Activated effector memory CD4-positive, alpha-beta T cell treated with anti-CD3 and anti-CD28 coated beads, Interleukin-2, amount 50 U/mL, for 16 hours (primary cell): ENCODE data around the gene NMBR.
A peak's percentile ranks its signal among the peaks of the same experiment; 100 is the strongest.
"Not testable (repeated sequence)": the region's sequence is repeated elsewhere in the genome, so short reads cannot be mapped to it uniquely, and the experiment has no call there.

Experiments used
- DNase-seq: peaks from one replicate; pipeline ENCODE4 v3.0.0-alpha.2; 2020

NMBR gene

GRCh38 chr6:142146828-142147662, at the start of gene NMBR, which contains the start of gene VTA1:
Gene NMBR (minus strand): TSS chr6:142147122. CDS start chr6:142088658, 58,464 bp downstream.
Gene VTA1 (plus strand): TSS chr6:142147263. CDS start chr6:142147288, 25 bp downstream.
- DNase-seq: peak; percentile 99

- DNase-seq: no peak
Measured at GRCh38 chr6:142195862-142196541, 49.1 kb upstream of the NMBR start.

- DNase-seq: no peak
Measured at GRCh38 chr6:142193621-142194020, 46.7 kb upstream of the NMBR start.

- no peak for DNase-seq
Measured at GRCh38 chr6:142192343-142192742, 45.4 kb upstream of the NMBR start.

GRCh38 chr6:142189057-142189456, 42.1 kb upstream of the NMBR start:
- DNase-seq: no peak

GRCh38 chr6:142188341-142188740, 41.4 kb upstream of the NMBR start:
- DNase-seq: not testable (repeated sequence)

GRCh38 chr6:142187209-142187608, 40.3 kb upstream of the NMBR start:
- no peak for DNase-seq

GRCh38 chr6:142185641-142186040, 38.7 kb upstream of the NMBR start:
- no peak for DNase-seq

GRCh38 chr6:142184307-142184706, 37.4 kb upstream of the NMBR start:
- DNase-seq: no peak

- no peak for DNase-seq
Measured at GRCh38 chr6:142183351-142183750, 36.4 kb upstream of the NMBR start.

- DNase-seq: no peak
Measured at GRCh38 chr6:142182004-142182403, 35.1 kb upstream of the NMBR start.

- DNase-seq: no peak
Measured at GRCh38 chr6:142178129-142178528, 31.2 kb upstream of the NMBR start.

- DNase-seq: no peak
Measured at GRCh38 chr6:142174703-142175102, 27.8 kb upstream of the NMBR start.

- no peak for DNase-seq
Measured at GRCh38 chr6:142173980-142174379, 27.1 kb upstream of the NMBR start.

- DNase-seq: no peak
Measured at GRCh38 chr6:142172758-142173157, 25.8 kb upstream of the NMBR start.

GRCh38 chr6:142171351-142171750, 24.4 kb upstream of the NMBR start:
- no peak for DNase-seq

- no peak for DNase-seq
Measured at GRCh38 chr6:142167486-142167885, 20.6 kb upstream of the NMBR start.

GRCh38 chr6:142167071-142167470, 20.1 kb upstream of the NMBR start:
- no peak for DNase-seq

- no peak for DNase-seq
Measured at GRCh38 chr6:142165227-142165626, 18.3 kb upstream of the NMBR start.

- no peak for DNase-seq
Measured at GRCh38 chr6:142162780-142163179, 15.9 kb upstream of the NMBR start.

GRCh38 chr6:142156758-142157068, 9.8 kb upstream of the NMBR start:
- DNase-seq: not testable (repeated sequence)

GRCh38 chr6:142155895-142156757, 9.2 kb upstream of the NMBR start:
- no peak for DNase-seq

- DNase-seq: no peak
Measured at GRCh38 chr6:142155091-142155490, 8.2 kb upstream of the NMBR start.
